Measurements from ENCODE around the gene VANGL2. TPM values are rescaled to one million over a fixed set of nuclear protein-coding genes. Genes with fewer than 3 reads are reported as not detected.

VANGL2 gene
- total RNA-seq, 1 donor from 2014 or later, result 17.7 TPM

- H3K27ac Mint-ChIP-seq (ENCODE audit: unreplicated experiment), result no peak overlapping the region
- no peaks in the 10 kb centered on the region for H3K36me3 Mint-ChIP-seq (ENCODE audit: unreplicated experiment)
- DNase-seq (ENCODE audit: extremely low spot score, unreplicated experiment), result no peak
- no peak overlapping the region for H3K4me3 Mint-ChIP-seq (ENCODE audit: unreplicated experiment)
- H3K9me3 Mint-ChIP-seq (ENCODE audit: unreplicated experiment), result no peaks in the 10 kb centered on the region
- TF ChIP-seq, protein P1, sequence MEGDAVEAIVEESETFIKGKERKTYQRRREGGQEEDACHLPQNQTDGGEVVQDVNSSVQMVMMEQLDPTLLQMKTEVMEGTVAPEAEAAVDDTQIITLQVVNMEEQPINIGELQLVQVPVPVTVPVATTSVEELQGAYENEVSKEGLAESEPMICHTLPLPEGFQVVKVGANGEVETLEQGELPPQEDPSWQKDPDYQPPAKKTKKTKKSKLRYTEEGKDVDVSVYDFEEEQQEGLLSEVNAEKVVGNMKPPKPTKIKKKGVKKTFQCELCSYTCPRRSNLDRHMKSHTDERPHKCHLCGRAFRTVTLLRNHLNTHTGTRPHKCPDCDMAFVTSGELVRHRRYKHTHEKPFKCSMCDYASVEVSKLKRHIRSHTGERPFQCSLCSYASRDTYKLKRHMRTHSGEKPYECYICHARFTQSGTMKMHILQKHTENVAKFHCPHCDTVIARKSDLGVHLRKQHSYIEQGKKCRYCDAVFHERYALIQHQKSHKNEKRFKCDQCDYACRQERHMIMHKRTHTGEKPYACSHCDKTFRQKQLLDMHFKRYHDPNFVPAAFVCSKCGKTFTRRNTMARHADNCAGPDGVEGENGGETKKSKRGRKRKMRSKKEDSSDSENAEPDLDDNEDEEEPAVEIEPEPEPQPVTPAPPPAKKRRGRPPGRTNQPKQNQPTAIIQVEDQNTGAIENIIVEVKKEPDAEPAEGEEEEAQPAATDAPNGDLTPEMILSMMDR (IDR thresholded peaks at IDR 0.05), result no peak
- peaks cover 57% of the 10 kb centered on the region for H3K27me3 Mint-ChIP-seq (ENCODE audit: unreplicated experiment)
- no peaks in the 10 kb centered on the region for H3K4me1 Mint-ChIP-seq (ENCODE audit: unreplicated experiment)
Measured at GRCh38 chr1:160438935-160439334, 38.6 kb downstream of the VANGL2 start.

- Mint-ChIP-seq H3K36me3 (ENCODE audit: unreplicated experiment) (no peaks in the 10 kb centered on the region), H3K4me3 (ENCODE audit: unreplicated experiment) (no peak overlapping the region), H3K27me3 (ENCODE audit: unreplicated experiment) (peaks cover 53% of the 10 kb centered on the region), H3K27ac (ENCODE audit: unreplicated experiment) (no peak overlapping the region), H3K4me1 (ENCODE audit: unreplicated experiment) (no peaks in the 10 kb centered on the region), H3K9me3 (ENCODE audit: unreplicated experiment) (no peaks in the 10 kb centered on the region)
- TF ChIP-seq, protein P1 (IDR thresholded peaks at IDR 0.05), result no peak
- DNase-seq (ENCODE audit: extremely low spot score, unreplicated experiment), result no peak
Measured at GRCh38 chr1:160439718-160440117, 39.4 kb downstream of the VANGL2 start.

DNA sequence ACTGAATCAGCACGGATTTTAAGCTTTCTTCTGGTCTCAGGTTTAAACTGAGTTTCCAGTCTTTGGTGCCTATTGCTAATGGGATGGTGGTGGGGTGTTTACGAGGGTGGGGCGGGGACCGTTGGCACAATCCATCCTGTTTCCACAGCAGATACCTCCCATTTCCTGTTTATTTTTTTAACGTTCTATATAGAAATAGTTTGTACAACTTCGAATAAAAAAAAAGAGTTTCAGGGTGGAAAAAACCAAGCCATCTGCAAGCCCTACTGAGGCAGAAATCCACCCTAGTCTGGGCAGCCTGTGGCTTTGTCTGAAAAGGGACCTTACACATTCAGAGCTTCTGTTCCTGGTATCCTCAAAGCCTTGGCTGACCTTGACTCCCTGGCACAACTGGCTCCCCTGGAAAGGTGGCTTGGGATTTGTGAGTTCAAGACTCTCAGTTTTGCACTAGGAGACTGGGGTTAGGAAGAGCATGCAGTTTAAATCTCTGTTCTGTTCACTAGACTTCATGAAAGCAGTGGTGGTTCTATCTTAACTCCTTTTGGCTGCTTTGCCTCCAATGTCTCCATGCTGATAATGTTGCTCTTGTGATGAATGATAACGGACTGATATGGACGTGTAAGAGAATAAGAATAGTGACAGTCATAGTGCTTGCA is 46.7 kb downstream of the VANGL2 start:
- Mint-ChIP-seq H3K4me3 (ENCODE audit: unreplicated experiment) (no peak overlapping the region), H3K27ac (ENCODE audit: unreplicated experiment) (no peak overlapping the region), H3K36me3 (ENCODE audit: unreplicated experiment) (no peaks in the 10 kb centered on the region), H3K4me1 (ENCODE audit: unreplicated experiment) (no peaks in the 10 kb centered on the region), H3K27me3 (ENCODE audit: unreplicated experiment) (peaks cover 28% of the 10 kb centered on the region), H3K9me3 (ENCODE audit: unreplicated experiment) (no peaks in the 10 kb centered on the region)
- TF ChIP-seq, protein P1 (IDR thresholded peaks at IDR 0.05), result no peak
- no peak for DNase-seq (ENCODE audit: extremely low spot score, unreplicated experiment)

- Mint-ChIP-seq H3K27me3 (ENCODE audit: unreplicated experiment) (peaks cover 21% of the 10 kb centered on the region), H3K27ac (ENCODE audit: unreplicated experiment) (no peak overlapping the region), H3K4me3 (ENCODE audit: unreplicated experiment) (no peak overlapping the region), H3K4me1 (ENCODE audit: unreplicated experiment) (no peaks in the 10 kb centered on the region), H3K36me3 (ENCODE audit: unreplicated experiment) (no peaks in the 10 kb centered on the region), H3K9me3 (ENCODE audit: unreplicated experiment) (no peaks in the 10 kb centered on the region)
- DNase-seq (ENCODE audit: extremely low spot score, unreplicated experiment), result no peak
- TF ChIP-seq, protein P1 (IDR thresholded peaks at IDR 0.05), result no peak
Measured at GRCh38 chr1:160449494-160449893, 49.1 kb downstream of the VANGL2 start.

DNA sequence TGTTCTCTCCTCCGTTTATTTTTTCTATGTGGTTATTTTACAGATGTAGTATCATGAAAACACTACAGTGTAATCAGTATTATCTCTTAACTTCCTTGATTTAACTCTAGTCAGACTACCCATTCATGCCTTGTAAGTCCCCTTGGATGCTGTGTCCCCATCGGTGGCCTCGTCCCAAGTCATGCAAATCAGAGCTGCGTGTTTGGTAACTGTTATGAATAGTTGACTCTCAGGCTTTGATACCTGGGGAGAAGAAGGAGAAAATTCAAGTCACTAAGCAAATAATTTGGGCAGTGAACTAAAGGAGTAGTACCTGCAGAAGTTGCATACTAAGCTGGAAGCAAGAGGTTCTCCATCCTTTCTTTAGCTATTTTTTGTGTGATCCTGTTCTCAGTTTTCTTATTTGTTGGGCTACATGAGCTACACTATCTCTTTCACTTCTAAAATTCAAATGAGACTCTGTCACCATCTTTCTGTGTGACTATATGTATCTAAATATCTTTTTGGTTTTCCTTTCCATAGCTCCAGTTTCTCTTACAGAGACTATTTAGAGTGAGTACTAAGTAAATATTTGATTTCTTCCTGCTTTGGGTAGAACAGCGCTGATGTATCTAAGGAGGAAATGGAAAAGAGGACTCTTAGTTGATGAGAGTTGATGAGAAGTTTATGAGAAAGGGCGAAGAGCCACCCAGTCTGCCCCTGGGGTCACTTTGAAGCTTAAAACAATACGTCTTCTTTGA is 50.9 kb downstream of the VANGL2 start:
- TF ChIP-seq, protein P1 (IDR thresholded peaks at IDR 0.05), result no peak
- Mint-ChIP-seq H3K4me1 (ENCODE audit: unreplicated experiment) (no peaks in the 10 kb centered on the region), H3K27me3 (ENCODE audit: unreplicated experiment) (peaks cover 14% of the 10 kb centered on the region), H3K9me3 (ENCODE audit: unreplicated experiment) (no peaks in the 10 kb centered on the region), H3K27ac (ENCODE audit: unreplicated experiment) (no peak overlapping the region), H3K36me3 (ENCODE audit: unreplicated experiment) (no peaks in the 10 kb centered on the region), H3K4me3 (ENCODE audit: unreplicated experiment) (no peak overlapping the region)
- DNase-seq (ENCODE audit: extremely low spot score, unreplicated experiment), result no peak

Measured in osteocyte (in vitro differentiated cells).